GM19468 (cell line): ENCODE measurements around the gene WNT7B.

Experiments used
- ATAC-seq: cut with Tn5 transposase; IDR thresholded peaks from one replicate; pipeline ENCODE4 v1.9.1; 2021; ENCODE audit warnings: mild to moderate bottlenecking, moderate library complexity, moderate number of reproducible peaks; ENCODE audit not compliant: unreplicated experiment; ENCODE audit errors: extremely low read depth

WNT7B gene

GRCh38 chr22:45975164-45976161 lies 1.5 kb downstream of the WNT7B start:
- ATAC-seq = no peak

GRCh38 chr22:45974498-45974897 lies 2.5 kb downstream of the WNT7B start:
- ATAC-seq = no peak

GRCh38 chr22:45972889-45973253 lies 4.1 kb downstream of the WNT7B start:
- no peak for ATAC-seq

GRCh38 chr22:45972091-45972888 lies 4.7 kb downstream of the WNT7B start:
- no peak for ATAC-seq

GRCh38 chr22:45971408-45972028 lies 5.4 kb downstream of the WNT7B start:
- no peak for ATAC-seq

GRCh38 chr22:45970705-45971407 lies 6.1 kb downstream of the WNT7B start:
- ATAC-seq = no peak

- no peak for ATAC-seq
These were observed 7.0 kb downstream of the WNT7B start for GRCh38 chr22:45969801-45970470.

GRCh38 chr22:45969414-45969799 lies 7.6 kb downstream of the WNT7B start:
- no peak for ATAC-seq

GRCh38 chr22:45968751-45969413 lies 8.1 kb downstream of the WNT7B start:
- no peak for ATAC-seq

GRCh38 chr22:45968003-45968650 lies 8.8 kb downstream of the WNT7B start:
- no peak for ATAC-seq

- ATAC-seq = no peak
These were observed 10.0 kb downstream of the WNT7B start for GRCh38 chr22:45966895-45967365.

- no peak for ATAC-seq
These were observed 10.6 kb downstream of the WNT7B start for GRCh38 chr22:45966320-45966894.

- no peak for ATAC-seq
These were observed 11.4 kb downstream of the WNT7B start for GRCh38 chr22:45965563-45965962.

- ATAC-seq = no peak
These were observed 11.9 kb downstream of the WNT7B start for GRCh38 chr22:45964926-45965527.

GRCh38 chr22:45964372-45964771 lies 12.6 kb downstream of the WNT7B start:
- no peak for ATAC-seq

- no peak for ATAC-seq
These were observed 13.1 kb downstream of the WNT7B start for GRCh38 chr22:45963821-45964220.

GRCh38 chr22:45962756-45963324 lies 14.1 kb downstream of the WNT7B start:
- no peak for ATAC-seq

- no peak for ATAC-seq
These were observed 14.6 kb downstream of the WNT7B start for GRCh38 chr22:45962434-45962718.
